Mammary epithelial cell (primary cell): Measurements from ENCODE around the gene TCF3.

Source experiments
- CTCF ChIP-seq, 2 donors: IDR thresholded peaks in 1 of 2; conservative IDR thresholded peaks in 1 of 2; 2 replicates each; pipeline ENCODE4 v1.5.1; 2011 to 2012; ENCODE audit warnings: inconsistent platforms in 2 of 2, low read length in 2 of 2, mild to moderate bottlenecking in 2 of 2, control low read depth in 1 of 2, low read depth in 1 of 2; ENCODE audit not compliant: insufficient read depth in 1 of 2; ENCODE audit errors: extremely low read depth in 1 of 2
- EZH2 ChIP-seq: IDR thresholded peaks from 2 replicates; pipeline ENCODE4 v1.6.1; 2012; ENCODE audit warnings: low read length, inconsistent platforms, borderline replicate concordance

GRCh38 chr19:1621574-1621973, 30.8 kb downstream of the TCF3 start:
- no peak for TF ChIP-seq CTCF (conservative IDR thresholded peaks at IDR 0.05 in 1 of 2, IDR thresholded peaks at IDR 0.05 in 1 of 2; ENCODE audit: extremely low read depth in 1 of 2, insufficient read depth in 1 of 2, low read depth in 1 of 2, low read length in 2 of 2)
- no peak for TF ChIP-seq EZH2
